ENCODE data around the gene NT5DC2.
"Not testable (repeated sequence)": the region's sequence is repeated elsewhere in the genome, so short reads cannot be mapped to it uniquely, and the experiment has no call there.

Gene NT5DC2

GRCh38 chr3:52529376-52530333 lies 4.0 kb downstream of the NT5DC2 start:
- Histone ChIP-seq H3K27ac (no peak overlapping the region), H3K4me3 (no peak overlapping the region), H3K36me3 (ENCODE audit: insufficient read depth, low read length) (no peaks in the 10 kb centered on the region; the same call in 1 of the 2 replicates), H3K9ac (ENCODE audit: insufficient read length) (no peak overlapping the region), H3K9me3 (ENCODE audit: low read depth, low read length) (no peaks in the 10 kb centered on the region)
- TF ChIP-seq FOXP2 (optimal IDR thresholded peaks at IDR 0.05; ENCODE audit: control extremely low read depth, extremely low read length, insufficient read depth) (no peak), POLR2AphosphoS5 (IDR thresholded peaks at IDR 0.05; ENCODE audit: borderline replicate concordance, low read depth, low read length) (no peak; the same call in 1 of the 2 replicates), EZH2 (IDR thresholded peaks at IDR 0.05) (no peak)
- no peak for DNase-seq (ENCODE audit: low read depth, low spot score)

GRCh38 chr3:52528586-52529375 lies 4.9 kb downstream of the NT5DC2 start:
- TF ChIP-seq POLR2AphosphoS5 (IDR thresholded peaks at IDR 0.05; ENCODE audit: borderline replicate concordance, low read depth, low read length), result no peak; the same call in 1 of the 2 replicates
- TF ChIP-seq EZH2 (IDR thresholded peaks at IDR 0.05), result no peak
- no peak for TF ChIP-seq FOXP2 (optimal IDR thresholded peaks at IDR 0.05; ENCODE audit: control extremely low read depth, extremely low read length, insufficient read depth)
- Histone ChIP-seq H3K4me3 (no peak overlapping the region), H3K36me3 (ENCODE audit: insufficient read depth, low read length) (no peaks in the 10 kb centered on the region; the same call in 1 of the 2 replicates), H3K9ac (ENCODE audit: insufficient read length) (no peak overlapping the region), H3K9me3 (ENCODE audit: low read depth, low read length) (no peaks in the 10 kb centered on the region), H3K27ac (no peak overlapping the region)
- no peak for DNase-seq (ENCODE audit: low read depth, low spot score)

GRCh38 chr3:52527732-52528585 lies 5.7 kb downstream of the NT5DC2 start:
- DNase-seq (ENCODE audit: low read depth, low spot score), result no peak
- H3K36me3 ChIP-seq (ENCODE audit: insufficient read depth, low read length), result no peaks in the 10 kb centered on the region; the same call in 1 of the 2 replicates
- no peak overlapping the region for H3K9ac ChIP-seq (ENCODE audit: insufficient read length)
- H3K4me3 ChIP-seq, result no peak overlapping the region
- no peaks in the 10 kb centered on the region for H3K9me3 ChIP-seq (ENCODE audit: low read depth, low read length)
- H3K27ac ChIP-seq, result no peak overlapping the region
- no peak for TF ChIP-seq EZH2 (IDR thresholded peaks at IDR 0.05)
- no peak for TF ChIP-seq FOXP2 (optimal IDR thresholded peaks at IDR 0.05; ENCODE audit: control extremely low read depth, extremely low read length, insufficient read depth)
- TF ChIP-seq POLR2AphosphoS5 (IDR thresholded peaks at IDR 0.05; ENCODE audit: borderline replicate concordance, low read depth, low read length), result no peak

GRCh38 chr3:52527039-52527731 lies 6.5 kb downstream of the NT5DC2 start:
- Histone ChIP-seq H3K36me3 (ENCODE audit: insufficient read depth, low read length) (no peaks in the 10 kb centered on the region; the same call in 1 of the 2 replicates), H3K9me3 (ENCODE audit: low read depth, low read length) (no peaks in the 10 kb centered on the region), H3K9ac (ENCODE audit: insufficient read length) (no peak overlapping the region), H3K4me3 (no peak overlapping the region), H3K27ac (no peak overlapping the region)
- TF ChIP-seq FOXP2 (optimal IDR thresholded peaks at IDR 0.05; ENCODE audit: control extremely low read depth, extremely low read length, insufficient read depth) (no peak), EZH2 (IDR thresholded peaks at IDR 0.05) (no peak), POLR2AphosphoS5 (IDR thresholded peaks at IDR 0.05; ENCODE audit: borderline replicate concordance, low read depth, low read length) (no peak)
- DNase-seq (ENCODE audit: low read depth, low spot score), result no peak

GRCh38 chr3:52526671-52527038 lies 7.0 kb downstream of the NT5DC2 start:
- not testable (repeated sequence) for H3K9ac ChIP-seq (ENCODE audit: insufficient read length); H3K36me3 ChIP-seq (ENCODE audit: insufficient read depth, low read length); DNase-seq (ENCODE audit: low read depth, low spot score); H3K27ac ChIP-seq; H3K9me3 ChIP-seq (ENCODE audit: low read depth, low read length); H3K4me3 ChIP-seq

- DNase-seq (ENCODE audit: low read depth, low spot score), result no peak
- Histone ChIP-seq H3K9me3 (ENCODE audit: low read depth, low read length) (no peaks in the 10 kb centered on the region), H3K9ac (ENCODE audit: insufficient read length) (no peak overlapping the region), H3K36me3 (ENCODE audit: insufficient read depth, low read length) (no peaks in the 10 kb centered on the region; the same call in 1 of the 2 replicates), H3K27ac (0 out of 2 replicates have a peak overlapping the region, but pooled peaks have one; percentile 25), H3K4me3 (no peak overlapping the region)
- TF ChIP-seq POLR2AphosphoS5 (IDR thresholded peaks at IDR 0.05; ENCODE audit: borderline replicate concordance, low read depth, low read length) (no peak), FOXP2 (optimal IDR thresholded peaks at IDR 0.05; ENCODE audit: control extremely low read depth, extremely low read length, insufficient read depth) (no peak), EZH2 (IDR thresholded peaks at IDR 0.05) (no peak)
Observed at GRCh38 chr3:52525680-52526561, 7.7 kb downstream of the NT5DC2 start.

All from SK-N-MC (cell line).